ENCODE results near the gene ANKRD44. TPM values are rescaled to one million over a fixed set of nuclear protein-coding genes. Genes with fewer than 3 reads are reported as not detected.
A peak's percentile ranks its signal among the peaks of the same experiment; 100 is the strongest.
"Not testable (repeated sequence)": the region's sequence is repeated elsewhere in the genome, so short reads cannot be mapped to it uniquely, and the experiment has no call there.

ANKRD44 gene
- total RNA-seq, 1 donor from 2014 or later = 16.9 TPM

GRCh38 chr2:197287596-197287932 lies 23.0 kb downstream of the ANKRD44 start:
- DNase-seq (ENCODE audit: low read depth) = not testable (repeated sequence)

DNA sequence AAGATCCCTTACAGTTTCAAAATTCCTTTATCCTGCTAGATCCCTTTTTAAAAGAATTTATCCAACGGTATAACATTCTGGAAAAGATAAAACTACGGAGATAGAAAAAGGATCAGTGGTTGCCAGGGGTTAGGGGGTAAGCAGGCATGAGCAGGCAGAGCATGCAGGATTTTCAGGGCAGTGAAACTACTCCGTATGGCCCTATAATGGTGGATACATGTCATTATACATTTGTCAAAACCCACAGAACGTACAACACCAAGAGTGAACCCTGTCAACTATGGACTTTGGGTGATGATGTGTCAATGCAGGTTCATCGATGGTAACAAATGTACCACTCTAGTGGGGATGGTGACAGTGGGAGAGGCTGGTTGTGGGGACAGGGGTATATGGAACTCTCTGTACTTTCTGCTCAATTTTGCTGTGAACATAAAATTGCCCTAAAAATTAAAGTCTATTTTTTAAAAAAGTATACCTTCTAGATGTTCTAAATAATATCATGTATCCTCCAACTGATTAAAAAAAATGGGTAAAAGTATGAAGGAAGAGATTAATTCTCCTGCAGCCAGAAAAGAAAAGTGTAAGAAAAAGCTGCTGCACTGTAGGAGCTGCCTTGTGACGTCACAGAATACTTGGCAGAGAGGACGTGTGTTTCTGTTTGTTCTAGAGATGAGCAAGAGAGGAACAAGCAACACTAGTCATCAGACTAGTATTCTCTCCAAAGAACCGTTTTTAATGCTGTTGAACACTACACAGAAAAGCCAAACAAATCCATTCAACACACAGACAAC lies 23.6 kb downstream of the ANKRD44 start:
- peak; percentile 66 for DNase-seq (ENCODE audit: low read depth)

GRCh38 chr2:197285361-197285760 lies 25.2 kb downstream of the ANKRD44 start:
- DNase-seq (ENCODE audit: low read depth) = no peak

DNA sequence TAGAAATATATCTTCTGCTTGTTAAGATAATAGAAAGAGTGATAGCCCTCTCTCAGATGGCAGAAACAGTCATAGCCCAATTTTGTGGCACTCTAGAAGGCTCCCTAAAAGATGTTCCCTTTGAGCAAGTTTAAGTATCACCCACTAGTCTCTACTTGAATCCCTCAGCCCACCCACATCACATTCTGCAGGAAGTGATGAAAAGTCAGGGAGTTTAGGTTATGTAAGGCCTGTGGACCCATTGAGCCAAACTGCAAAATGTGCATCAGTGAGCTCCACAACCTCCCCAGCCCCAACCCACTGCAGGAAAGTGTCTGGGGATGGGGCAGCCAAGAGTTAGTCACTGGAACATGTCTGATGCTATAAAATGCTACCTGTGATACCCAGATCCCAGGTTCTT lies 25.6 kb downstream of the ANKRD44 start:
- DNase-seq (ENCODE audit: low read depth) = no peak

- DNase-seq (ENCODE audit: low read depth) = no peak
These were observed 29.2 kb downstream of the ANKRD44 start for GRCh38 chr2:197281421-197281820.

DNA sequence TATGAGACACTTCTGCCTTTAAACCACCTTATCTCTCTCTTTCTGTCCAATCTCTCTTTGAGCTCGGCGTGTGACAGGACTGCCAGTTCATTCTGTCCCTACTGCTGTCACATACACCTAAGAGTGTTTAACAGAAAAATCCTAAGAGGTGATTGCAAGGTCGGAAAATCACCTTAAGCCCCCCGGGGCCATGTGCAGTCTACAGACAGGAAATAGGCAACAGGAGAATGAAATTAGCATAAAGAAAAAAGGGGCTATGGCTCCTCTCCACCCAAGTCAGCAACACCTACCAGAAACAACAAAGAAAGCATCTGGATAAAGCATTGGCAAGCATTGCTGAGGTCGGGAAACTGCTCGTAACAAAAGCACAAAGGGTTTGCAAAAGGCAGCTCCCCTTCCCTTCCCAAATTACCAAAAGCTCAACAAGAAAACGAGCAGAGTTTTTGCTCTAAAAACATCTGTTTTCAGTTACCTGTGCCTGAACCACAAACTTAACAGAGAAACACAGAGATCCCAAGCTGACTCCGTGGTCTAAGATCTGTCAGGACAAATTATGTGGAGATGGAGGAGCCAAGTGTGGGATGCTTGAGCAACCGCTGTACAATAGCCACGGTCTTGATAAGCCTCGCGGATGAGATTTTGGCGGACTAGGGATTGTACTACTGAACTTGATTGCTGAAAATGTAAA lies 30.4 kb downstream of the ANKRD44 start:
- DNase-seq (ENCODE audit: low read depth) = no peak

GRCh38 chr2:197278799-197279763 lies 31.5 kb downstream of the ANKRD44 start:
- DNase-seq (ENCODE audit: low read depth) = no peak

DNA sequence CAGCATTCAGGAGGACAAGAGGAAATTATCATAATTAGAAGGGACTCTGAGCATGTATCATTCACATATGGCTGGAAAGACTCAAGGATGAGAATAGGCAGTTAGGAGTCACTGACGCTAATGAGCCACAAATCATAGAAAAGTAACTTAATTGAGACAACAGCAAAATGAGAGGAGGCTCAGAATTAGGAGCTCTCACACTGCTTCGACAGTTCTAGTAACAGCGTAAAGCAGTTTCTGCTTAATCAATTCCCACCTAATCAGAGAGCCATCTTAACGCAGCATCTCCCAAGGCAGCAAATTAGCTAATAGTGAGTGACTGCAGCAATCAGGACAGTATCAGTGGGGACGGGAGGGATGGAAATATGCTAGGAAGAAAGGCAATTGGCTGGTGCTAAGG lies 32.8 kb downstream of the ANKRD44 start:
- no peak for DNase-seq (ENCODE audit: low read depth)

- no peak for DNase-seq (ENCODE audit: low read depth)
These were observed 34.4 kb downstream of the ANKRD44 start for GRCh38 chr2:197276156-197276555.

GRCh38 chr2:197274937-197275336 lies 35.6 kb downstream of the ANKRD44 start:
- DNase-seq (ENCODE audit: low read depth) = no peak

DNA sequence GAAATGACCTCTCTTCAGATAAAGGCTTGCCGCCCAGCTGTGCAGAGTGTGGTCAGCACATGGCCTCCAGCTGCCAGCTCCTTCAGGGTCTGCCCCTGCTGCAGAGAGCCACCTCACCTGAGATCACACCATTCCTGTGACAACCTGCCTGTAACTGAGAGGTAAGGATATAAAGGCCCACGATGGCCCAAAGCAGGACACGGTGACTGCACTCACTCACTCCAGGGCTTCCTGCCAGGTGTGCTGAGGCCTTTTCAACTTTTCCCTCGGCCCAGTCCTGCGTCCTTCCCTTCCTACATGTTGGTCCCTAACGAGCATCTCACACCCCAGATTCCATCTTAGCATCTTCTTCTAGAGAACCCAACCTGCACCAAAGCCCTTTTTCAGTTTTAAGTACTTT lies 36.2 kb downstream of the ANKRD44 start:
- no peak for DNase-seq (ENCODE audit: low read depth)

- DNase-seq (ENCODE audit: low read depth) = no peak
These were observed 37.1 kb downstream of the ANKRD44 start for GRCh38 chr2:197273485-197273884.

DNA sequence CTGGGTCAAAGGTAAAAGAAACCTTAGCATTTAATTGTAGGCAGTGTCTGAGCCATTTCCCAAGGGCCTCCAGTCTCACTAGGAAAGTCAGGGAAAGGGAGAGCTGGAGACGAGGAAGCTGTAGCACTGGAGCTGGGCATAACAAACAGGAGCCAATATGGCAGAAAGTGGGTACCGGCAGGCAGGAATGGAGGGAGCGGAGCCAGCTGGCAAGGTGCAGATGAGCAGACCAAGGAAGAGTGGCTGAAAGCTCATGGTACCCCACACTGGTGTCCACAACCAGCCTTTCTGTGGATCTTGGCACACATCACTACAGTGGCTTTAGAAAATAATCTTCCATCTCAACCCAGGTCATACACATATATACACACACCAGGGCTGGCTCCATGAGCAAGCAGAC lies 40.0 kb downstream of the ANKRD44 start:
- no peak for DNase-seq (ENCODE audit: low read depth)

GRCh38 chr2:197269815-197270214 lies 40.8 kb downstream of the ANKRD44 start:
- DNase-seq (ENCODE audit: low read depth) = no peak

DNA sequence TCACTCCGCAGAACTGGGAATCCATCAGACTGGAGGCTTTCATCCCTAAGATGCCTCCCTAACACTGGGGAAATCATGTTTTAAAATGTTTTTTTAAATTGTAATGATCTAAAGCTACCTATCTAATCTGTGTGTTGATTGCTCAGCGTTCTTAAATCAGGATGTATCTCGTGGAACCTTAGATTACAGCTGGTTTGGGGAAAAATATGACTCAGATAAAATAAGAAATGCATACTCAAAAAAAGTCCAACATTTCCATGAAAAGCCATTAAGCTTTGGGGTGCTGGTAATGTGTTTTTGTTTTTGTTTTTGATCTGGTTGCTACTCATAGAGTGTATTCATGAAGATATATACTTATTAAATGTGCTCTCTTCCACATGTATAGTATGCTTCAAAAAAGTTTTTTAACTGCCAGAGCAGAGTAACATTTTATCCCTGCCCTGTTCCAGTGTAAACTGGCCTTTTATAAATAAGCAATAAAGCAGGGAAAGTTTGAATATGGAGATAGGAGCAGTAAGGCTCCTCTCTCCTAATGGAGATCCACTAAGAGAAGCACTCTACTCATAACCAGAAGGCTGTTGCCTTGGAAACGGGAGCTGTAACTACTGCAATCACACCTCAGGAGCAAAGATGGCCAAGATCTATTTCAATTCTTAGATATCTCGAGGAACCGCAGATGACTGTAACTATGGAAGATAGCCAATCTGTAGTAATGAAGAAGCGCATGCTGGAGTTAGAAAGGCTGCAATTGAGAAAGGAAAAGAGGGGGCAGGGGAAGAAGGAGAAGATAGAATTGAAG lies 41.6 kb downstream of the ANKRD44 start:
- no peak for DNase-seq (ENCODE audit: low read depth)

GRCh38 chr2:197266477-197266876 lies 44.1 kb downstream of the ANKRD44 start:
- DNase-seq (ENCODE audit: low read depth) = no peak

GRCh38 chr2:197265924-197266323 lies 44.7 kb downstream of the ANKRD44 start:
- DNase-seq (ENCODE audit: low read depth) = no peak

- no peak for DNase-seq (ENCODE audit: low read depth)
These were observed 45.5 kb downstream of the ANKRD44 start for GRCh38 chr2:197265036-197265435.

GRCh38 chr2:197264332-197264731 lies 46.2 kb downstream of the ANKRD44 start:
- no peak for DNase-seq (ENCODE audit: low read depth)

DNA sequence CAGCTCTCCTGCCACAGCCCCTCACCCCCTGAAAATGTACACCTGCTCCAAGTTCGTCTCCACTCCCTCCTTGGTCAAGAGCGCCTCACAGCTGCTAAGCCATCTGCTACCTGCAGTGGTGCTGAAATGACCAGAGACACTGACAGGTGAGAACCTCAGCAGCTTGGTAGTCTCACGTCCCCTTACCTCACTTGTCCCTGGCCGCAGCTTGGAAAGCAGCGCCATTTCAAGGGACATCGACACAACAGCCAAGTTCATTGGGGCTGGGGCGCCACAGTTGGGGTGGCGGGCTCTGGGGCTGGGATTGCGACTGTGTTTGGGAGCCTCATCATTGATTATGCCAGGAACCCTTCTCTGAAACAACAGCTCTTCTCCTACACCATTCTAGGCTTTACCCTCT lies 47.5 kb downstream of the ANKRD44 start:
- DNase-seq (ENCODE audit: low read depth) = no peak

DNA sequence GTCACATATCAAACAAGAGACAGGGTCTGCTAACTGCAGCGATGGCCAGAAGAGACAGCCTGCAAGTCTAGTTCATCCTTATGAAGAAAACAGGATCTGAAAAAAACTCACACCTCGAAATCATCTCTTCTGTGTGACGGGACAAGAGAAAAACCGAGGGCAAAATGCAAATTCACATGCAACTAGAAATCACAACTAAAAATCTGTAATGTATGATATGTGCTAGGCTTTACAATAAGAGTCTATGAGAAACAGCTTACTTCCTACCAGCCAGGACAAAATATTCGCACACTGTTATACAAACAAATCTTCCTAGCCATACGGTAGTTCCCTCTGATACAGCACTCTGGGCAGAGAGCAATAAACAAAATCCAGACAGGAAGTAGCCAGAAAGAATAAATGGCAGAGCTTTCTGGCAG lies 48.8 kb downstream of the ANKRD44 start:
- no peak for DNase-seq (ENCODE audit: low read depth)

All from renal cortical epithelial cell (primary cell).